OCI-LY3 (cell line): ENCODE results near the gene IGDCC3.

ENCODE experiments used
- EZH2phosphoT487 ChIP-seq: fragments of 200-600 bp; shearing (Covaris generic); IDR thresholded peaks from 2 replicates; pipeline ENCODE4 v1.6.1; 2018; ENCODE audit warnings: antibody characterized with exemption, mixed run types, low read depth
- TF ChIP-seq, protein P1 (sequence below): fragments of 200-600, 300-600 bp; sonication (generic); IDR thresholded peaks from 2 replicates; pipeline ENCODE4 v1.5.1; 2014; ENCODE audit warnings: antibody characterized with exemption, low read length, low read depth

DNA sequence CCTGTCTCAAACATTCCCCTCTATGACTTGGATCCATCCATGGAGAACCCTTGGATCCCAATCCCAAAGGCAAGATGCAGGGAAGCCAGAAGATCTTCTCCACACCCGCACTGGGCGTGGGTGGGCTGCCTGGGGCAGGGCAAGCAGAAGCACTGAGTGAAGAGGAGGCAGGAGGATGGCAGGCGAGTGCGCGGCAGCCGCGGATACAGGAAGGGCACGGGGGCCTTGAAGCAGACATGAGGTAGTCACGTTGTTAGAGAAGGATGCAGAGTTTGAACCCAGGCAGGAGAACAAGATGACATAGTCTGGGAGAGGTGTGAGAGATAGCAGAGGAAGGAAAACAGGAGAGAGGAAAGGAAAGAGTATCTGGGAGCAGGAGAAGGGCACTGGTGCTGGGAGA is 5.1 kb upstream of the IGDCC3 start:
- TF ChIP-seq, protein P1, sequence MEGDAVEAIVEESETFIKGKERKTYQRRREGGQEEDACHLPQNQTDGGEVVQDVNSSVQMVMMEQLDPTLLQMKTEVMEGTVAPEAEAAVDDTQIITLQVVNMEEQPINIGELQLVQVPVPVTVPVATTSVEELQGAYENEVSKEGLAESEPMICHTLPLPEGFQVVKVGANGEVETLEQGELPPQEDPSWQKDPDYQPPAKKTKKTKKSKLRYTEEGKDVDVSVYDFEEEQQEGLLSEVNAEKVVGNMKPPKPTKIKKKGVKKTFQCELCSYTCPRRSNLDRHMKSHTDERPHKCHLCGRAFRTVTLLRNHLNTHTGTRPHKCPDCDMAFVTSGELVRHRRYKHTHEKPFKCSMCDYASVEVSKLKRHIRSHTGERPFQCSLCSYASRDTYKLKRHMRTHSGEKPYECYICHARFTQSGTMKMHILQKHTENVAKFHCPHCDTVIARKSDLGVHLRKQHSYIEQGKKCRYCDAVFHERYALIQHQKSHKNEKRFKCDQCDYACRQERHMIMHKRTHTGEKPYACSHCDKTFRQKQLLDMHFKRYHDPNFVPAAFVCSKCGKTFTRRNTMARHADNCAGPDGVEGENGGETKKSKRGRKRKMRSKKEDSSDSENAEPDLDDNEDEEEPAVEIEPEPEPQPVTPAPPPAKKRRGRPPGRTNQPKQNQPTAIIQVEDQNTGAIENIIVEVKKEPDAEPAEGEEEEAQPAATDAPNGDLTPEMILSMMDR, result no peak
- no peak for TF ChIP-seq EZH2phosphoT487
